ENCODE results near the gene COL23A1.
"Not testable (repeated sequence)": the region's sequence is repeated elsewhere in the genome, so short reads cannot be mapped to it uniquely, and the experiment has no call there.

Gene COL23A1

DNA sequence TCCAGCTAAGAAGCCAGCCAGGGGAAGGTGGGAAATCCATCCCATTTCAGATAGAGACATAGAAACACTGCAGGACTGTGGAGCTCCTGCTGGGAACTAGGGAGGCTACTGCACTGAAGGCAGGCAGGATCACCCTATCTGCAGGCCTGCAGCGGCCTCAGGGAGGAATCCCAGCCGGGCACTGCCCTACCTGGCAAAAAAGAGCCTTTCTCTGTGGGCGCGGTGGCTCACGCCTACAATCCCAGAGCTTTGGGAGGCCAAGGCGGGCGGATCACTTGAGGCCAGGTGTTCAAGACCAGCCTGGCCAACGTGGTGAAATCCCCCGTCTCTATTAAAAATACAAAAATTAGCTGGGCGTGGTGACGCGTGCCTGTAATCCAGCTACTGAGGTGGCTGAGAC lies 286.2 kb downstream of the COL23A1 start:
- FAIRE-seq (no peak), DNase-seq (ENCODE audit: insufficient read length, low spot score) (no peak)
- no peak for TF ChIP-seq POLR2AphosphoS5 (IDR thresholded peaks at IDR 0.05; ENCODE audit: low read depth, low read length)
- no peak for TF ChIP-seq SPI1 (IDR thresholded peaks at IDR 0.05; ENCODE audit: low read depth, low read length)
- TF ChIP-seq PAX5 (IDR thresholded peaks at IDR 0.05; ENCODE audit: insufficient read depth, low read length, severe bottlenecking), result no peak
- TF ChIP-seq POU2F2 (IDR thresholded peaks at IDR 0.05; ENCODE audit: low read depth, low read length), result no peak
- no peak for TF ChIP-seq POLR2A (IDR thresholded peaks at IDR 0.05; ENCODE audit: low read depth, low read length)
- TF ChIP-seq TAF1 (IDR thresholded peaks at IDR 0.05; ENCODE audit: low read depth, low read length), result no peak

DNA sequence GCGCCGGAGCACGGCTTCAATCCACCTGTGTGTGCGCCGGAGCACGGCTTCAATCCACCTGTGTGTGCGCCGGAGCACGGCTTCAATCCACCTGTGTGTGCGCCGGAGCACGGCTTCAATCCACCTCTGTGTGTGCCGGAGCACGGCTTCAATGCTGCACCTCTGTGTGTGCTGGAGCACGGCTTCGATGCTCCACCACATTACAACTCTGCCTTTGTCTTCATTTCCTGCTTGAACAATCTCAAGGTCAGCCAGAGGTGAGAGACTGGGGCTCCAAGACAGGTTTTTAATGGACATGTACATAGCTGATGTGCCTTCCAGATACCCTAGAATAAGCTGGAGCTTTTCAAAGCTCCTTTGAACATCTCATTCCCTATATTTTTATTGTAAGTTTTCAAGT lies 287.9 kb downstream of the COL23A1 start:
- FAIRE-seq; DNase-seq (ENCODE audit: insufficient read length, low spot score): not testable (repeated sequence)

- DNase-seq (ENCODE audit: insufficient read length, low spot score) (no peak), FAIRE-seq (no peak)
- no peak for TF ChIP-seq PAX5 (IDR thresholded peaks at IDR 0.05; ENCODE audit: insufficient read depth, low read length, severe bottlenecking)
Measured at GRCh38 chr5:178301641-178302040, 288.6 kb downstream of the COL23A1 start.

- no peak for FAIRE-seq
Measured at GRCh38 chr5:178298283-178298807, 291.8 kb downstream of the COL23A1 start.

GRCh38 chr5:178297751-178298150 lies 292.4 kb downstream of the COL23A1 start:
- DNase-seq (ENCODE audit: insufficient read length, low spot score), result no peak
- FAIRE-seq, result no peak
- TF ChIP-seq PAX5 (IDR thresholded peaks at IDR 0.05; ENCODE audit: insufficient read depth, low read length, severe bottlenecking), result no peak
- TF ChIP-seq POU2F2 (IDR thresholded peaks at IDR 0.05; ENCODE audit: low read depth, low read length), result no peak

More at GRCh38 chr5:178298283-178298807, 291.8 kb downstream of the COL23A1 start:
- TF ChIP-seq PAX5 (IDR thresholded peaks at IDR 0.05; ENCODE audit: insufficient read depth, low read length, severe bottlenecking), result no peak
- DNase-seq (ENCODE audit: insufficient read length, low spot score), result no peak

DNA sequence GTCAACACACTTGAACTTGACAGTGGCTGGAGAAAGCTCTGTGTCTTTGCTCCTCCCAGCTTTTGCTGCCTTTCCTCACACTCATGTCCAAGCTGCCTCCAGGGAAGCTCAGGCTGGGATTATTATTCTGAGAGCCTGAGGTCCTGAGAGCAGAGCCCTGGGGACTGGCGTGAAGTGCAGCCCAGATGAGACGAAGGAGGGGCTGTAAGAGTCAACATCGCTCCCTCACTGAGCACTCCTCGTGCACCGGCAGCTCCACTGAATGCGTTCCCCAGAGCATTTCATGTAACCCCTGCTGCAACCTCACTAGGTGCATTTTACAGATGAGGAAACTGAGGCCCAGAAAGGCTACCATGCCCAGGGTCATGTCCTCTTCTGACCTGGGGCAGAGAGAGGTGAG lies 294.1 kb downstream of the COL23A1 start:
- no peak for TF ChIP-seq PAX5 (IDR thresholded peaks at IDR 0.05; ENCODE audit: insufficient read depth, low read length, severe bottlenecking)
- TF ChIP-seq TAF1 (IDR thresholded peaks at IDR 0.05; ENCODE audit: low read depth, low read length), result no peak
- TF ChIP-seq SPI1 (IDR thresholded peaks at IDR 0.05; ENCODE audit: low read depth, low read length), result no peak
- no peak for DNase-seq (ENCODE audit: insufficient read length, low spot score)
- FAIRE-seq, result no peak

DNA sequence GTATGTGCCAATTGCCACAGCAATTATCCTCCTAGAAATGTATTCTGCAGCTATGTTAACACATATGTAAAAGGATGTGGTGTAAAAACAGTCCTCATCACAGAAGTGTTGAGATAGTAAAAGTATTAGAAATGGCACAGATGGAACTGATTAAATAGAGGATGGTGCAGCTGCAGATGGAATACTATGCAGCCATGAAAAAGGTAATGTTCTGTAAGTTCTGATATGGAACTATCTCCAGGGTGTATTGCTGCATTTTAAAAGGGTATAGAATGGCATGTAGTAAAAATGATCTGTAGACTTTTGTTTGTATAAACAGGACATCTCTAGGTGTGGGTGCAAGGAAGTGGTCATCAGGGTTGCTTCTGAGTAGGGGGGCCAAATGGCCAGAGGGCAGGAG lies 294.6 kb downstream of the COL23A1 start:
- FAIRE-seq, result no peak
- no peak for TF ChIP-seq POLR2AphosphoS5 (IDR thresholded peaks at IDR 0.05; ENCODE audit: low read depth, low read length)
- TF ChIP-seq POLR2A (IDR thresholded peaks at IDR 0.05; ENCODE audit: low read depth, low read length), result no peak
- TF ChIP-seq POU2F2 (IDR thresholded peaks at IDR 0.05; ENCODE audit: low read depth, low read length), result no peak
- no peak for TF ChIP-seq SPI1 (IDR thresholded peaks at IDR 0.05; ENCODE audit: low read depth, low read length)
- no peak for TF ChIP-seq TAF1 (IDR thresholded peaks at IDR 0.05; ENCODE audit: low read depth, low read length)
- DNase-seq (ENCODE audit: insufficient read length, low spot score), result no peak

DNA sequence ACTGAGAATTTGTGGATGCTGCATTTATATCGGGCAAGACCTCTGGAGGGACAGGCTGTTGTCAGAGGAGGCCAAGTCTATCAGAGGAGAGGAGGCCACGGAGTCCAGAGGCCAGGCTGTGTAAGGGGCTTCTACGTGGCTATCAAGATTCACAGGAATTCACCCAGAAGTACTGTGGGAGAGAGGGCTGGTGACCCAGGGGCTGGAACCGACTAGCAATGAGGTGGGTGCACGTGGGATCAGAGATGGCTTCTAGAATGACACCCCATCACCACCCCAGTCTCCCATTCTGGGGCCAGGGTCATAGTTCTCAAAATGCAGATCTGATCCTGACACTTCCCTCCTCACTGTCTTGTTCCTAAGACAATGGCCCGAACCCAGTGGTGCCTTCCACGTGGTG lies 296.4 kb downstream of the COL23A1 start:
- DNase-seq (ENCODE audit: insufficient read length, low spot score) (no peak), FAIRE-seq (no peak)
- TF ChIP-seq PAX5 (IDR thresholded peaks at IDR 0.05; ENCODE audit: insufficient read depth, low read length, severe bottlenecking) (no peak), POU2F2 (IDR thresholded peaks at IDR 0.05; ENCODE audit: low read depth, low read length) (no peak), POLR2A (IDR thresholded peaks at IDR 0.05; ENCODE audit: low read depth, low read length) (no peak), SPI1 (IDR thresholded peaks at IDR 0.05; ENCODE audit: low read depth, low read length) (no peak), TAF1 (IDR thresholded peaks at IDR 0.05; ENCODE audit: low read depth, low read length) (no peak), POLR2AphosphoS5 (IDR thresholded peaks at IDR 0.05; ENCODE audit: low read depth, low read length) (no peak)

GRCh38 chr5:178293400-178293799 lies 296.8 kb downstream of the COL23A1 start:
- DNase-seq (ENCODE audit: insufficient read length, low spot score) (no peak), FAIRE-seq (no peak)
- TF ChIP-seq SPI1 (IDR thresholded peaks at IDR 0.05; ENCODE audit: low read depth, low read length) (no peak), PAX5 (IDR thresholded peaks at IDR 0.05; ENCODE audit: insufficient read depth, low read length, severe bottlenecking) (no peak), POU2F2 (IDR thresholded peaks at IDR 0.05; ENCODE audit: low read depth, low read length) (no peak)

- DNase-seq (ENCODE audit: insufficient read length, low spot score), result no peak
- no peak for TF ChIP-seq POU2F2 (IDR thresholded peaks at IDR 0.05; ENCODE audit: low read depth, low read length)
- FAIRE-seq, result no peak
Measured at GRCh38 chr5:178292826-178293205, 297.4 kb downstream of the COL23A1 start.

DNA sequence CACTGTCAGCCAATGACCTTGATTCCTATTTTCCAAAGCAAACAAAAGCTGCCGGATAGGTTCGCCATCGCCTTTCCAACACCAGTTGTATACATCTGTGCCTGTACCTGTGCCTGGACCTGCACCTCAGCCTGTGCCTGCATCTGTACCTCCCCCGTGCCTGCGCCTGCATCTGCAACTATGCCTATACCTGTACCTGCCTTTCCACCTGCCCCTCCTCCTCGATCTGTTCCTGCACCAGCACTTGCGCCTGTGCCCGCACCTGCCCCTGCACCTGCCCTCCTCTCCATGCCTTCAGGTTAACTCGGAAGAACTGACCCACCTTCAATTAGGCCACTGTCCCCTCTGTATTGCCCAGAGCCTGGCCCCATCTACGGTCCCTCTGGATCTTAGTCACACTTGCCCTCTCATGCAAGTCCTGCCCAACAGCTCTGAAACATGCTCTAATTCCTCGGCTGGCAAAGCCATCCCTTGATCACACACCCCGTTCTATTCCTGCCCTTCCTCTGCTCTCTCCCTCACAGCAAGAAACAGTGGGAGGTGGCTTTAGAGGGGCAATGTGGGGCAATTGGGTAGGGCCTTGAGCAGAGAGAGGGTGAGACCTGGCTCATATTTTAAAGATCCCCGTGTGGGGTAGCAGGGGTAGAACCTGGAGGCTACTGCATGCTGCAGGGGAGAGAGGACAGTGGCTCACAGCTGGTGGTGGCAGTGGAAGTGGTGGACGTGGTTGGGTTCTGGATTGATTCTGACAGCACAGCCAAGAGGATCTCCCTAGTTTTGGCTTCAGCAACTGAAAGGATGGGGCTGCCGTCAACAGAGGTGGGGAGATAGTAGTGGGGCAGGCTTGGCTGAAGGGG lies 298.0 kb downstream of the COL23A1 start:
- TF ChIP-seq TAF1 (IDR thresholded peaks at IDR 0.05; ENCODE audit: low read depth, low read length) (no peak), POU2F2 (IDR thresholded peaks at IDR 0.05; ENCODE audit: low read depth, low read length) (no peak)
- DNase-seq (ENCODE audit: insufficient read length, low spot score) (no peak), FAIRE-seq (no peak)

GRCh38 chr5:178291161-178291561 lies 299.0 kb downstream of the COL23A1 start:
- TF ChIP-seq SPI1 (IDR thresholded peaks at IDR 0.05; ENCODE audit: low read depth, low read length), result no peak
- no peak for TF ChIP-seq TAF1 (IDR thresholded peaks at IDR 0.05; ENCODE audit: low read depth, low read length)
- no peak for TF ChIP-seq POU2F2 (IDR thresholded peaks at IDR 0.05; ENCODE audit: low read depth, low read length)
- TF ChIP-seq POLR2AphosphoS5 (IDR thresholded peaks at IDR 0.05; ENCODE audit: low read depth, low read length), result no peak
- TF ChIP-seq PAX5 (IDR thresholded peaks at IDR 0.05; ENCODE audit: insufficient read depth, low read length, severe bottlenecking), result no peak
- no peak for TF ChIP-seq POLR2A (IDR thresholded peaks at IDR 0.05; ENCODE audit: low read depth, low read length)
- DNase-seq (ENCODE audit: insufficient read length, low spot score) (no peak), FAIRE-seq (no peak)
